ENCODE results near the gene BANF1.

The BANF1 gene

GRCh38 chr11:65960824-65961266 is 41.5 kb upstream of the BANF1 start:
- peak overlapping the region; percentile 93 to 99 (median 98) for H3K4me3 Mint-ChIP-seq
- H3K36me3 Mint-ChIP-seq (ENCODE audit: low read depth), result peaks cover 24% of the 10 kb centered on the region
- H3K27ac Mint-ChIP-seq, result peak overlapping the region; percentile 95 to 99 (median 99)
- H3K9me3 Mint-ChIP-seq, result no peaks in the 10 kb centered on the region
- H3K4me1 Mint-ChIP-seq, result peaks cover 25% of the 10 kb centered on the region
- H3K27me3 Mint-ChIP-seq (ENCODE audit: low read depth), result no peaks in the 10 kb centered on the region
- no peak for TF ChIP-seq CTCF (IDR thresholded peaks at IDR 0.05; ENCODE audit: unreplicated experiment in 3 of 3)

GRCh38 chr11:65961267-65962140 is 40.8 kb upstream of the BANF1 start, which contains the start of gene SART1:
Gene SART1 (plus strand): TSS chr11:65961734. CDS start chr11:65961781, 47 bp downstream.
- H3K27ac Mint-ChIP-seq, result peak within 1 kb of the TSS; percentile 95 to 99 (median 99)
- peaks cover 26% of the 10 kb centered on the region for H3K36me3 Mint-ChIP-seq (ENCODE audit: low read depth)

GRCh38 chr11:65962141-65962564 is 40.1 kb upstream of the BANF1 start:
- Mint-ChIP-seq H3K27ac (peak overlapping the region in 2 of 3 experiments; percentile 24 to 55), H3K9me3 (no peaks in the 10 kb centered on the region), H3K36me3 (ENCODE audit: low read depth) (peaks cover 28% of the 10 kb centered on the region), H3K27me3 (ENCODE audit: low read depth) (no peaks in the 10 kb centered on the region), H3K4me1 (peaks cover 25% of the 10 kb centered on the region), H3K4me3 (peak overlapping the region; percentile 93 to 99 (median 98))
- TF ChIP-seq CTCF (IDR thresholded peaks at IDR 0.05; ENCODE audit: unreplicated experiment in 3 of 3), result no peak

More at GRCh38 chr11:65961267-65962140, 40.8 kb upstream of the BANF1 start, which contains the start of gene SART1:
- peaks cover 25% of the 10 kb centered on the region for H3K4me1 Mint-ChIP-seq
- no peaks in the 10 kb centered on the region for H3K9me3 Mint-ChIP-seq
- no peak for TF ChIP-seq CTCF (IDR thresholded peaks at IDR 0.05; ENCODE audit: unreplicated experiment in 3 of 3)
- no peaks in the 10 kb centered on the region for H3K27me3 Mint-ChIP-seq (ENCODE audit: low read depth)
- peak within 1 kb of the TSS; percentile 93 to 99 (median 98) for H3K4me3 Mint-ChIP-seq

- H3K27me3 Mint-ChIP-seq (ENCODE audit: low read depth), result no peaks in the 10 kb centered on the region
- H3K36me3 Mint-ChIP-seq (ENCODE audit: low read depth), result peaks cover 45% of the 10 kb centered on the region
- H3K4me3 Mint-ChIP-seq, result peak overlapping the region in 1 of 3 experiments; percentile 74
- TF ChIP-seq CTCF (IDR thresholded peaks at IDR 0.05; ENCODE audit: unreplicated experiment in 3 of 3), result no peak
- H3K9me3 Mint-ChIP-seq, result no peaks in the 10 kb centered on the region
- H3K4me1 Mint-ChIP-seq, result peaks cover 35% of the 10 kb centered on the region
- no peak overlapping the region for H3K27ac Mint-ChIP-seq
Observed at GRCh38 chr11:65964906-65965305, 37.4 kb upstream of the BANF1 start.

GRCh38 chr11:65965986-65966762 is 36.1 kb upstream of the BANF1 start:
- no peaks in the 10 kb centered on the region for H3K9me3 Mint-ChIP-seq
- no peak overlapping the region for H3K27ac Mint-ChIP-seq
- H3K27me3 Mint-ChIP-seq (ENCODE audit: low read depth), result peaks cover 3% of the 10 kb centered on the region
- no peak for TF ChIP-seq CTCF (IDR thresholded peaks at IDR 0.05; ENCODE audit: unreplicated experiment in 3 of 3)
- H3K36me3 Mint-ChIP-seq (ENCODE audit: low read depth), result peaks cover 52% of the 10 kb centered on the region
- peak overlapping the region in 1 of 3 experiments; percentile 11 for H3K4me3 Mint-ChIP-seq
- H3K4me1 Mint-ChIP-seq, result peaks cover 35% of the 10 kb centered on the region

Data from nephron (organoid).